ENCODE measurements around the gene MMS22L.
A peak's percentile ranks its signal among the peaks of the same experiment; 100 is the strongest.

Gene MMS22L

DNA sequence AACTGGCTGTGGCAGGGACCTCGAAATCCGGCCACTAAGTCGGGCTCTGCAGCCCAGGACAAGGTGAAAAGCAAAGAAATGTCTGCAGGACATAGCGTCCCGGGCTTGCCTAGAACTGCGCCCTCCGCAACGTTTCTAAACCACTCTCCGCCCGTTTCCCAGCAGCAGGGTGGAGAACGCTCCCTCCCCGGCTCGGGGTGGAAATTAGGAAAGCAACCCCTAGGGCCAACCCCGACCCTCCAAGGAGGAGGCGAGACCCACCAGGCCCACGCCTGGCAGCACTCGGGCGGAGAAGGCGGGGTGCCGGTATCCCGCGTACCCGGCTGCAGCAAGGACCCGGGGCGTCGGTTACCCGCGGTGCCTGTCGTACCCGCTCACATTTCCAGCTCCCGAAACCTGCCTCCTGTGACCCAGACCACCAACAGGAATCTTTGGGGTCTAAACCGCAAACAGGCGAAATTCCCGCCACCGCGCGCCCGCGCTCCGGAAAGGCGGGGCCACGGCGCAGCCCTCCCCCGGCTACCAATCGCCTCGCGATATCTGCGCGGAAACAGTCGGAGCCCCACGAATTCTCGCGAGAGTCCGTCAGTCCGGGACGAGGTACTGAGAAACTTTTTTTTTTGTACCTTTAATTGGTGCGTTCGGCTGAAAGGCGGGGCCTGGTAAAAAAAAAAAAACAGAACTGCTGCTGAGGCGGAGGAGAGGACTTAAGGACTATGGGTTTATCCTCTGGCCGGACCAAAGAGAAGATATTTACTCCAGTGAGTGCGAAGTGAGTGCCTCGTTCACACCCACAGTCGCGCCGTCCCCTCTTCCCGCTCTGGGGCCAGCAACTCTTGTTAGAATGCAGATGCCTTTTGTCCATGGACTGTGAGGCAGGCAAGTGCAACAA is at the start of gene MMS22L:
Gene MMS22L, minus strand, starts transcription at position 491 of the 892 bp plus-strand sequence. CDS start 739 bp downstream, outside the sequence.
- peak; percentile 82 to 87 (median 83) for DNase-seq

DNA sequence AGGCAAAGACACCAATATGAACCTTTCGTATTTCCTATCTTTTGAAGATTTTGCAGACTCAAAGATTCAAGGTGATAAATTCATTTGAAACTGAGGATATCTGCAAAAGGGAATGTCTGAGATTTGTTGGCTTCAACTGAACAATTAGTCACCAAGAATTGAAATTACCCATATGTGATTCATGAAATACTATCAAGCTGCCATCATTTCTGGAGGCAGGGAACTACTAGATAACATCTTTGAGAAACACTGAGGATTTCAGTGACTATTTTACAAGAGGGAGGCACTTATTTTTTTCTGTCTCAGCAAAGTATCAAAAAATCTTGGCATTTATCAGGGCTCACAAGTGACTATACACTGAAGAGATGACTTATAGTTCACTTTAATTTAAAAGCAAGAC is 39.8 kb upstream of the MMS22L start:
- DNase-seq = no peak

GRCh38 chr6:97322226-97322625 is 39.2 kb upstream of the MMS22L start:
- no peak for DNase-seq

GRCh38 chr6:97316978-97317377 is 34.0 kb upstream of the MMS22L start:
- DNase-seq = no peak

- no peak for DNase-seq
These were observed 29.2 kb upstream of the MMS22L start for GRCh38 chr6:97312241-97312640.

GRCh38 chr6:97306544-97307320 is 23.7 kb upstream of the MMS22L start:
- DNase-seq = no peak

GRCh38 chr6:97305414-97306066 is 22.5 kb upstream of the MMS22L start:
- DNase-seq = no peak

- DNase-seq = no peak
These were observed 21.7 kb upstream of the MMS22L start for GRCh38 chr6:97304701-97305100.

GRCh38 chr6:97294451-97294850 is 11.4 kb upstream of the MMS22L start:
- no peak for DNase-seq

DNA sequence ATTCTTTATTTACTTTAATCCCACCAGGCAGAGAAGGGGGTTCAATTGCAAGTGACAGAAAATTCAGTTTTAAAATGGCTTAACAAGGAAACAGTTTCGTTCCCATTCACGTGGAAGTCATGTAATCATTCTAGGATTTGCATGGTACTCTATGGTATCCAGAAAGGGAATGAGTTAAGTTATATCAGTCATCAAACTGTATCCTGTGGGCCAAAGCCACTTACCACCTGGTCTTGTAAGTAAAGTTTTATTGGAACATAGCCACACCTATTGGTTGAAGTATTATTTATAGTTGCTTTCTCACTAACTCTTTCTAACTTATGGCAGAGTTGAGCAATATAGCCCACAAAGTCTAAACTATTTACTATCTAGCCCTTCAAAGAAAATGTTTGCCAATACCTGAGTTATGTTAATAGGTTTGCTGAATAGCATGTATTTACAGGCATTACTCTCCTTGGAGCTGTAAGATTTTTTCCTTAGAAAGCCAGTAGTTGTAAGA is 10.2 kb upstream of the MMS22L start:
- no peak for DNase-seq

DNA sequence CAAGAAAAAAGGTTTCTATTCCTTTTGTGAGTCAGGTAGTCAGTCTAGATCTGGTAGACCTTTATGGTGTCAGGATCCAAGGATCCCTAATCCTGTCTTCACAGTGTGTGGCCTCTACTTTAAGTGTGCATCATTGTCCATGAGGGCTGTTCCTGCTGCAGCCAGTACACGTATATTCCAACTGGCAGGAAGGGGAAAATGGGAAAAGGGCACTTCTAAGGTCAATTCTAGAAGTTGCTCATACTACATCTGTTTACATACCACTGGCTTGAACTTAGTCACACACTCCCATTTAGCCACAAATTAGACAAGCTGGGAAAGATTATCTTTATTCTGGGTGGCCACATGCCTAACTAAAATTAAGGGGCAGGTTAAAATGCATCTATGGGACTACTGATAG is 9.7 kb upstream of the MMS22L start:
- DNase-seq = no peak

- DNase-seq = no peak
These were observed 8.9 kb upstream of the MMS22L start for GRCh38 chr6:97291896-97292295.

- no peak for DNase-seq
These were observed 6.3 kb upstream of the MMS22L start for GRCh38 chr6:97289332-97289731.

DNA sequence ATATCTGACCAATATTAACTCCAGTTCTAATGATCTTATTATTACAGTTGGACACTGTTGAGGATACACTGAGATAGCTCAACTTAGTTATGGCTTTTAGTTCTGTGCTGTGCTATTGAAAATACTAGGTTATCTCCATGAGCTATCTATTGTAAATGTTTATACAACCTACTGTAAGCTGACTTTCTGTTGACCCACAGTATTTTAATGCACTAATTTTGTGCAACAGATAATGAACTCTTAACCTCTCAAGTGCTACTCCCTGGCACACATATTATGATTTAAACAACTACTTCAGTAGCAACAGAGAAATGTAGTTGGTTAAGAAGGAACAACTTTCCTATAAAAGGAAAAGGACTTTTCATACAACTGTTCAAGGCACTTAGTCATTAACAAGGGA is 5.2 kb upstream of the MMS22L start:
- DNase-seq = no peak

- no peak for DNase-seq
These were observed 734 bp downstream of the MMS22L start for GRCh38 chr6:97282238-97282725.

DNA sequence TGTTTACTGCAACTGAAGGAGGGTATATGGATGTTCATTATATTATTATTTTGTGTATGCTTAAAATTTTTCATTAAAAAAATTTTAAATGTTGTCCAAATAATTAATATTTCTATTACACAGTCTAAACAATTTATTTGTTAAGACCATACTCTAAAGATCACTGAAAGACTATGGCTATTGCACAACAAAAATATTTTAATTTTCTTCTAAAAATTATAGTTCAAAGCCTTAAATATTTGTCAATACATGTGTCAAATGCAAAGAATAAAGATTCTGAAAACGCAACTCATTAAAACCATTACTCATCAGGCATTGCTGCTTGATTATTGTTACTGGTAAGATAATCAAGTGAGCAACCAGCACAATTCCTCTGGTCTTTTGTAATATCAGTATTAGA is 2.2 kb downstream of the MMS22L start:
- no peak for DNase-seq

GRCh38 chr6:97275804-97276203 is 7.2 kb downstream of the MMS22L start:
- no peak for DNase-seq

- no peak for DNase-seq
These were observed 13.2 kb downstream of the MMS22L start for GRCh38 chr6:97269821-97270220.

DNA sequence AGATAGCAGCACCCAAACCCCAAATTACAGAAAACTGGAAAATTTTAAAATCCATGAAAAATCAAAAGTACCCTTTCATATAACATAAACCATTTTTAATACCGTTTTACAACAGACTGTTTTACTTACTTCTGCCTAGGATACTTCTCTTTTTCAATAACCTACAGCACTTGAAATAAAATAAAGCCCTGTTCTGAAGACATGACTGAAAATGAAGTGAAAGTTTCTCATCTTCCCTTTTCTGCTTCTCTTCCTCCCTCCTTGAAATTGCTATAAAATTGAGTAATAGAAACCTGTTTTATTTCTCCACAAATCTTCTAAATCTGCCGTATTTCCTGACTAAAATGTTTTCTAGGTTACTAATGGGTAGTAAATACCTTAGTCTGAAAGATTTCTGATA is 20.3 kb downstream of the MMS22L start:
- no peak for DNase-seq

DNA sequence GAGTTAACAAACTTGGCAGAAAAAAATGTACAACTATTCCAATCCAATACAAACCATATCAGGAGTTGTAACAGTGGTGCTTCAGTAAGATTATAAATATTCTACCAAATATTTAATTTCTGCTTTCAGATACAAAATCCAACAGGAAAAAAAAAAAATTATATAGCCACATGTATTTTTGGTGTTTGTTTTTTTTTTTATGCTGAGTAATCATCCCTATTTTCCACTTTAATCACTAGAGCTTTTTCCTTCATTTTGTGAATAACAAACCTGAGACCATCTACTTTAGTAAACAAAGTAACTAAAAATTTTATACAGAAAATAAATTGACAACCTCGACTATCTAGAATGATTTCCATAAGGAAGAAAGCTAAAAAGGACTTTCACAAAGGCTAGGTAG is 36.2 kb downstream of the MMS22L start:
- DNase-seq = no peak

DNA sequence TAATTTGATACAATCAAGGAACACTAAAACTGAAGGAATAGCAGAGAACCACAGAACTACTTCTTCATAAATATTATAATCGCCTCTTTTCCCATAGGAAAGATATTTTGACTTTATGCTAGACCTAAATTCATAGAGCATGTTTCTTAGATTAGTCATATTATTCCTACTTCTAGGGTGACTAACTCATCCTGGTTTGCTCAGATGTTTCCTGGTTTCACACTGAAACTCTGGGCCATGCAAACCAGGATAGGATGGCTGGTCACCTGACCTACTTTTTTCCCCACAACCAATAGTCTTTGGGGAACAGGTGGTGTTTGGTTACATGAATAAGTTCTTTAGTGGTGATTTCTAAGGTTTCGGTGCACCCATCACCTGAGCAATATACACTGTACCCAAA is 42.8 kb downstream of the MMS22L start:
- no peak for DNase-seq

DNA sequence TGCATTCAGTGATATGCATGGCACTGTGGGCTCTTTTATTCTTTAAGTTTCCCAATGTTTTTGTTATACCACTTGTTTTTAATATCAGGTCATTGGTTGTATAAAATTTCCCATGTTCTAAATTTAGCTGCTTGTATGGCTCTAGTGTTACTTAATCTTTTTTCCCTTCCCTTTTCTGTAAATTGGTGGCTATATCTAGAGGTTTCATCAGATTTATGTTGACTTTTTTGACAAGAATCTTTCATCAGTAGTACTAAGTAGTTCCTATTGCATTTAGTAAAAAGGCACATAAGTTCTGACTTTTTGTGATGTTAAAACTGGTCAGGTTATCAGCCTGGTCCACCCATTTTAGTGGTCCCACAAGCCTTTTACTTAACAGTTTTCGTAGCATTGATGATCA is 51.1 kb downstream of the MMS22L start:
- no peak for DNase-seq

GRCh38 chr6:97222903-97223302 is 60.1 kb downstream of the MMS22L start:
- DNase-seq = no peak
